ENCODE results near the gene KIF18B.

DNA sequence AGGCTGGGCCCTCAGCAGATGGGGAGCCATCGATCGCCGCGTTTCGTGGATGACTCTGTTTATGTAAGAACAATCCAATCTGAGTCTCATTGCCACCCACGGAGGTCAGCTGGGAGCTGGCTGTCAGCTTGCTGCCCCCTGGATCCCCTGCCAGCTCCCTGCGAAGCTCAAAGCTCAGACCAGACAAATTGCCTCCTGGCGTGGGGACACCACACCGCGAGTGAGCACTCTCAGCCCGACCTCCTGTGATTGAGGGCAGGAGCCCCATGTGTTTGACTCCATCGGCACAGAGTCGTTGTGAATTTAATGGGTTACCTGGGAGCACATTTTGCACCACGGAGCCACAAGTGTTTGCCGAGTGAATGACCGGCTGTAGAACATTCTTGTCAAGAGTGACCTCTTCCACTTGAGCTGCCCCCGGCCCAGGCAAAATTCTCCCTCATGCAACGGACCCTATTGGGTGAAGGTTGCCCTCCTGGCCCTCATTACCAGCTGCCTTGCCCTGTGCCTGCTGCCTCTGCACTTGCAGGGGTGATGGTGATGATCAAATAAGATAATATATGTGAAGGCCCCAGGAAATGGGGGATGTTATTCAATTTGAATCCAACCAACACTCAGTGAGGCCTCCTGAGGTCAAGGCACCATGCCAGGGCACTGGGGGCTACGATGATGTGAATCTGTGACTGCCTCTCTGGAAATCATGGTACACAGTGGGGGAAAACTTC is 24.7 kb downstream of the KIF18B start:
- TF ChIP-seq, protein P1, sequence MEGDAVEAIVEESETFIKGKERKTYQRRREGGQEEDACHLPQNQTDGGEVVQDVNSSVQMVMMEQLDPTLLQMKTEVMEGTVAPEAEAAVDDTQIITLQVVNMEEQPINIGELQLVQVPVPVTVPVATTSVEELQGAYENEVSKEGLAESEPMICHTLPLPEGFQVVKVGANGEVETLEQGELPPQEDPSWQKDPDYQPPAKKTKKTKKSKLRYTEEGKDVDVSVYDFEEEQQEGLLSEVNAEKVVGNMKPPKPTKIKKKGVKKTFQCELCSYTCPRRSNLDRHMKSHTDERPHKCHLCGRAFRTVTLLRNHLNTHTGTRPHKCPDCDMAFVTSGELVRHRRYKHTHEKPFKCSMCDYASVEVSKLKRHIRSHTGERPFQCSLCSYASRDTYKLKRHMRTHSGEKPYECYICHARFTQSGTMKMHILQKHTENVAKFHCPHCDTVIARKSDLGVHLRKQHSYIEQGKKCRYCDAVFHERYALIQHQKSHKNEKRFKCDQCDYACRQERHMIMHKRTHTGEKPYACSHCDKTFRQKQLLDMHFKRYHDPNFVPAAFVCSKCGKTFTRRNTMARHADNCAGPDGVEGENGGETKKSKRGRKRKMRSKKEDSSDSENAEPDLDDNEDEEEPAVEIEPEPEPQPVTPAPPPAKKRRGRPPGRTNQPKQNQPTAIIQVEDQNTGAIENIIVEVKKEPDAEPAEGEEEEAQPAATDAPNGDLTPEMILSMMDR (IDR thresholded peaks at IDR 0.05) = no peak
- TF ChIP-seq POLR2A (IDR thresholded peaks at IDR 0.05) = no peak
